GM19328 (cell line): ENCODE results near the gene PPIG.
"Not testable (repeated sequence)": the region's sequence is repeated elsewhere in the genome, so short reads cannot be mapped to it uniquely, and the experiment has no call there.

Experiments
- ATAC-seq: cut with Tn5 transposase; IDR thresholded peaks from one replicate; pipeline ENCODE4 v1.9.1; 2021; ENCODE audit warnings: mild to moderate bottlenecking, moderate library complexity; ENCODE audit not compliant: unreplicated experiment

Gene PPIG

DNA sequence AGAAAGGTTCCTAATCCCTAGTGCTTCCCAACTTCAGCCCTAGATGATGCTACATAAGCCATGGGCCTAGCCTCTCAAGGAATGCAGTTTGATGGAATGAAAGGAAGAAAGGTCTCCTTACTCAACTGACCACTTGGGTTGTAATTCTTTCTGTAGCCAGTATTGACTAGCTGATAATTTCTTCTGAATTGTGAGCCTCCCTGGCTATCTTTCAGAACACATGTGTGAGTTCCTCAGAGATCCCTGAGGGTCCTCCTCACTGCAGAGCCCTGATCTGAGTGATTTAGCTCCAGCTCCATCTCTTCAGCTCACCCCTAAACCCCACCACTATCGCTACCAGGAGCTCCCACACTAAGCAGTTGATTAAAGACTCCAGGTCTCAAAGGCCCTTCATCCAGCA, 78.6 kb downstream of the PPIG start:
- ATAC-seq, result no peak

DNA sequence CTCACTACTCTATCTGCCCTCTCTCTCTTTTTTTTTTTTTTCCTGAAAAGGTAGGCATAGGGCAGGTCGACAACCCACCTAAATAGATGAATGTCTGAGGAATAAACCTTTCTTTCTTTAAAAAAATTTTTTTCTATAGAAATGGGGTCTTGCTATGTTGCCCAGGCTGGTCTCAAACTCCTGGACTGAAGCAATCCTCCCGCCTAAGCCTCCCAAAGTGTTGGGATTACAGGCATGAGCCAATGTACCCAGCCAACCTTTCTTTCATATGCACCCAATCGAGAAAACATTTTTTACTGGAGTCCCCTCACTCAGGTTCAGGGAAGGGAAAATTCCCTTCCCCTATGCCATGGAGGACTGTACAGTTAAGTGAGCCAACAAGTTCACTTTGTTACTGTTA, 79.1 kb downstream of the PPIG start:
- ATAC-seq, result no peak

DNA sequence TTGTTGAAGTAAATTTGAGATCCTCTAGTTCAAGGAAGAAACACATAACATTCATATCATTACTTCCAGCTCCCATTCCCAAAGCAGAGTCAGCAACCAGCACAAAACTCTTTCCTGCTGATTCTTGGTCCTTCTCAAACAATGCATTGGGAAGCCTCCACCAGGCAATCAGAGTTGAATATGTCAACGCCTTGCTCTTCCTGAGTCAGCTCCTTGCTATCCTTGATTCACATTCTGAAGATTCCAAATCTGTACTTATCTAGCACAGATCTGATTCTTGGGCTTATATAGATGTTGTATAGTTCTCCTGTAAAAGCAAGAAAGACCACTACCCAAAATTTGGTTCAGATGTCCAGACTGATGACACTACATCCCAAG, 80.4 kb downstream of the PPIG start:
- no peak for ATAC-seq

DNA sequence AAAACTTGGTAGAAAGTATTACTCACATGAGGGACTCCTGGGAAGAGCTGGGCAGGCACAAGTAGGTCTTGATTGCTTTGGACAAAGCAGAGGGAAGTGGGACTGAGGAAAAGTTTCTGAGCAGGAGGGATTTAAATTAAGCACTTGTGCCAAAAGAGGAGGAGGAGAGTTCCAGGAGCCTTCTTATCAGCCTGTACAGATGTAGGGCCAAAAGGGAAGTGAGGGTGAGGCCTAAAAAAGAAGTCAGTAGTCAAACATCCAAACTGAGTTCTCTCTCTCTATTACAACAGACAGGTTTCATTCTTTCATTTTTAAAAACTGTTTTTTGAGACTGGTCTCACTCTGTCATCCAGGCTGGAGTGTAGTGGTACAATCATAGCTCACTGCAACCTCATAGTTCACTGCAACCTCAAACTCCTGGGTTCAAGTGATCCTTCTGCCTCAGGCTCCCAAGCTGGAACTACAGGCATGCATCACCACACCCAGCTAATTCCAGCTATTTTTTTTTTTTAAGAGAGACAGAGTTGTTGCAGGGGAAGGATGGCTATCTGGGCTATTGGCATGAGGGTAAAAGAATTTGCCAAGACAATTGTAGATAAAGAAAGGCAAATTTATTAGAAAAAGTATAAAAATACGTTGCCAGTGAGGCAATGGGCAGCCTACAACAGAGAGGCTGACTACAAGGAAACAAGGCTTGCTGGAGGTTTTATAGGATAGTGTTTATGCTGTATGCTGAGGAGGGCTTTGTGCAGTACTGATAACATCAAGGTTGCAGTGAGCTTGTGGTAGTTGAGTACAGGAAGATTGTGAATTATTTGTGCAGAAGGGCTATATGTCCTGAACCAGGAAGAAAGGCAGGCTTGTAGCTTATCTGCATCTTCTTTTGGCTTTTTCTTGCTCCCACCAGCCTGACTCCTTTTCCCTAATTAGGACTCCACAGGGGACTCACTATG, 81.1 kb downstream of the PPIG start:
- ATAC-seq, result no peak

- ATAC-seq, result no peak
Measured at GRCh38 chr2:169667583-169667982, 83.4 kb downstream of the PPIG start.

DNA sequence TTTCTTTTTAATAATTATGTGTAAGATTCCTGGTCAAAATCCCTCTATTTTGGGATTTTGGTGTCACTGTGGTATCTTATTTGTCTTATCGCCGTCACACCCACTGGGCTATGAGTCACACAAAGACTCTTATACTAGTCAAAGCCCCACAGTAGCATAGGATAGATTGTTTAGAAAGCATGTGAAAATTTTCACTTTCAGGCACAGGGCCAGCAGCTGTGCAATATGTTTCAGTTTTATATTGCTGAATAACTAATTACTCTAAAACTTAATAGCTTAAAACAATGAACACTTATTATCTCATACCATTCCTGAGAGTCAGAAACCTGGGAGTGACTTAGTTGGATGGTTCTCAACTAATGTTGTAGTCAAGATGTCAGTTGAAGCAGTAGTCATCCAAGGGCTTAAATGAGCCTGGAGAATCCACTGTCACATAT, 86.1 kb downstream of the PPIG start:
- no peak for ATAC-seq

DNA sequence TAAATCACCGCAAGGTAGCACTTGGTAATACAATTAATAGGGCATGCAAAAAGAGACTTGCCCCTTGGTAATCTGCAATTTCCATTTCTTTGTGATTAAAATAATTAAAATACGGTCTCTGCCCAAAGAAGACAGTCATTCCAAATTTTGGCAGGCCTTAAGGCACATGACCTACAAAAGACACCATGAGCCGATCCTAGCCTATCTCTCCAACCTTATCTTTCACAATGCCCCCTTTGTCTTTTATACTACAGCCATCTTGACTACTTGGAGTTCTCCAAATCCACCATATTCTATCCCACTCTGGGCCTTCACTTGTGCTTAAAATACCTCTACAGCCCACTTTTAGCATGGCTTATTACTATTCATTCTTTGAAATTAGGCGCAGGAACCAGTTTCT, 86.8 kb downstream of the PPIG start:
- no peak for ATAC-seq

GRCh38 chr2:169672406-169672805, 88.3 kb downstream of the PPIG start:
- no peak for ATAC-seq

DNA sequence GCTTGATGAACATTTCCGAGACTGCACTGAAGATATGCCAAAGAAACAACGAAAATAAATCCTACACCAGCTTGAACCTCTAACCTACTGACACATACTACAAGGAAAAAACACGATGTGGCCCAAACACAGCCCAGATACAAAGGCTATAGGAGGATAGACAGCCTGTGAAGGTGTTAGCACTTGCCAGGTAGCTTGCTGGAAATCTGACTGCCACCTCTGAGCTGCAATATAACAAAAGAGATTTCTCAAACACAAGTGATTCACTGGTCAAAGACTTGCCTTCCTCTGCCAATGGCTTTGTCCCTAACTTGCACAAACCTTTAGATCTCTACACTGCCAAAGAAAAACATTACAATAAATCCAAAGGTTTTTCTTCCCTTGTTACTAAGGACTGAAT, 89.0 kb downstream of the PPIG start:
- no peak for ATAC-seq

DNA sequence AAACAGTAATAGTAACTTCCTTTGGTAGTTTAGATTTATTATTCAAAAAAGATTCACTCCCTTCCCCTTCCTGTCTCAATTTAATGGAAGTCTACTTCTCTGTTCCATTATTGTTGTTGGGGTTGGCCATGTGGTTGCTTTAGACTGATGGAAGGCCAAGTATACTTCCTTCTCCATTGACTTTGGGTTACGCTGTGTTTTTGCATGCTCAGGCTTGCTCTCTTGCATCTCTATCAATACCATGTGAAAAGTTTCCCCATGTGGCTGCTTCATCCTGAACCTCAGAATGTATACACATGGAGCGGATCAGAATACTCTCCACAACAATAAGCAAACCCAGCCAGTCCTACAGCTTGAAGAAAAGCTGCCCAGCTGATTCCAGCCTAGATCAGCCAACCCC, 89.8 kb downstream of the PPIG start:
- no peak for ATAC-seq

DNA sequence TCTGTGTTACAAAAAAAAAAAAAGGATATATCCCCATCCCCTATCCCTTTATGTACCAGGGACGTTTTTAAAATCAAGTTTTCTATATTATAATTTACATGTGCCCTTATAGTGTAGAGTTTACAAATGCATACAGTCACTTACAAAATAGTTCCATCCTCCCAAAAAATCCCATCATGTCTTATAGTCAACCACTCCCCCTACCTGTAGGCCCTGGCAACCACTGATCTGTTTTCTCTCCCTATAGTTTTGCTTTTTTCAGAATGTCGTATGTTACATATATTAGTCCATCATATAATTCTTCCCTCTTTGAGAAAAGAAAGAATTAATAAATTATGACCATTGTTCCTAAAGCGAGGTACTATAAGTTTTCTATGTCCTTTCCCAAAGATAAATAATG, 92.2 kb downstream of the PPIG start:
- no peak for ATAC-seq

DNA sequence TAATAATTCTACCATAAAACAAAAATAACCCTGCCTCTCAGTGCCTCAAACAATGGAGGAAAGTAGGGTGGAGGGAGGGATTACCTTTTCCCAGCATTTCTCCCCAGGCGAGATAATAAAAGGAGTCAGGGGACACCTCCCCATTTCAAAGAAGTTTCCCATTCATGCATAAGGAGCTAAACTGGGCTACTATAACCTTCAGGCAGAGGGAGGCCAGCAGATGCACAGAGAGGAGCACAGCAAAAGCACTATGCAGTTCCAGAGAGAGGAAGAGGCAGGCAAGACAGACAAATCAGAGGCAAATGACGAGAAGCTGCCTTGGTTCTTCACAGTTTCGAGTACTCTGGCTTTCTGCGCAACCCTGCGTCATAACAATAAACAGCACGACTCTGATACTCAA, 92.7 kb downstream of the PPIG start:
- no peak for ATAC-seq

GRCh38 chr2:169683054-169683424, 98.9 kb downstream of the PPIG start:
- ATAC-seq, result no peak

DNA sequence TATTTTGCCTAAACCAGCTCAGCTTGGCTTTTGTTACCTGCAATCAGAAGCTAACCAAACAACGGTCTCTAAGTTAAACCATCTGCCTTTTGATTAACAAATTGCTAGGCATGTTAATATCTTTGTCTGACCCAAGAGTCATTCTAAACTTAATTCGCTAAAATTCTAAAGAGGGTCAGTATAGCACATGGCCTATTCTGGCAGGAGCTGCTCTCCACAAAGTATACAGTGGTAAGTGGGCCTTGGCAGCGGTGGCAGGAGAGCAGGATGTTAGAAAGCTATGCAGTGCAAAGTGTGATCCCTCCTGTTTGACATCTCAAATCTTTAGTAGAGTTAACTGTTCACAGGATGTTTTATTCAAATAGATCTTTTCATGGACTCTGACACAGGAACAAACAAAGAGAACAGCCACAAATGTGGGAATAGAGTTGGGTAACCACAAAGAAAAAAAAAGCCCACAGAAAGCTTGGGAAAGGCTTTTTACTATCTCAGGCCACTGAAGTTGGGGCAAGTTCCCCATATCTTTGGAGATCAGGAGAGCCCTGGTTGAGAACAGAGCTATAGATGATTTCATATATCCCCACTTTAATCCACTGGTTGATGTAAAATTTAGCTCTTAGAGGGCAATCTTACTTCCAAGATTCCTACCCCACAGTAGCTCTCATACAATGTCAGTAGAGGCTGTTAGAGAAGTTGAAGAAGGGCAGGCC, 99.4 kb downstream of the PPIG start:
- no peak for ATAC-seq

- no peak for ATAC-seq
Measured at GRCh38 chr2:169684135-169684565, 100.0 kb downstream of the PPIG start.

DNA sequence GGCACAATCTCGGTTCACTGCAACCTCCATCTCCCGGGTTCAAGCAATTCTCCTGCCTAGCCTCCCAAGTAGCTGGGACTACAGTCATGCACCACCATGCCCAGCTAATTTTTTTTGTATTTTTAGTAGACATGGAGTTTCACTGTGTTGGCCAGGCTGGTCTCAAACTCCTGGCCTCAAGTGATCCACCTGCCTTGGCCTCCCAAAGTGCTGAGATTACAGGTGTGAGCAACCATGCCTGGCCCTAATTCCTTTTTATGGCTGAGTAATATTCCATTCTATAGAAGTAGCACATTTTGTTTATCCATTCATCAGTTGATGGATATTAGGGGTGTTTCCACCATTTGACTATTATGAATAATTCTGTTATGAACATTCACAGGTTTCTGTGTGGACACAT, 100.6 kb downstream of the PPIG start:
- not testable (repeated sequence) for ATAC-seq

- not testable (repeated sequence) for ATAC-seq
Measured at GRCh38 chr2:169686825-169687224, 102.7 kb downstream of the PPIG start.

GRCh38 chr2:169687943-169688342, 103.8 kb downstream of the PPIG start:
- not testable (repeated sequence) for ATAC-seq

DNA sequence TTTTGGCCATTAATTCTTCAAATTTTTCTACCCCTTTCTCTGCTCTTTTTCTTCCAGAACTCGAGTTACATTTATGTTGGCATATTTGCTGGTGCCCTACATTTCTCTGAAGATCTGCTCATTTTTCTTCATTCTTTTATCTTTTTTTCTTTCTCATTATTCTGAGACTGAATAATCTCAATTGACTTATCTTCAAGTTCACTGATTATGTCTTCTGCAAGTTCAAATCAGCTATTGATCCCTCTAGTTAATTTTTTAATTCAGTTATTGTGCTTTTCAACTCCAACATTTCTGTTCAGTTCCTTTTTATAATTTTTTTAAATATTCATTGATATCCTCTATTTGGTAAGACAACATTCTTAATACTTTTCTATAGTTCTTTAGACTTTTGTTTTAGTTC, 106.8 kb downstream of the PPIG start:
- ATAC-seq, result no peak
